Measurements from ENCODE around the gene HCFC1R1.
"Not testable (repeated sequence)": the region's sequence is repeated elsewhere in the genome, so short reads cannot be mapped to it uniquely, and the experiment has no call there.

The HCFC1R1 gene

GRCh38 chr16:3023669-3024478, at the start of gene HCFC1R1, which contains the start of gene THOC6:
TSS of gene HCFC1R1 (minus strand) at chr16:3023942. CDS start at chr16:3023941, 1 bp downstream.
TSS of gene THOC6 (plus strand) at chr16:3024035. CDS start at chr16:3024327, 292 bp downstream.
- DNase-seq, result peak; percentile 95 to 98

- no peak for DNase-seq
These were observed 49.7 kb upstream of the HCFC1R1 start for GRCh38 chr16:3073448-3073847.

GRCh38 chr16:3072576-3073263, 49.0 kb upstream of the HCFC1R1 start:
- DNase-seq, result not testable (repeated sequence)

GRCh38 chr16:3072148-3072547, 48.4 kb upstream of the HCFC1R1 start:
- not testable (repeated sequence) for DNase-seq

- no peak for DNase-seq
These were observed 47.9 kb upstream of the HCFC1R1 start for GRCh38 chr16:3071655-3072054.

- no peak for DNase-seq
These were observed 46.9 kb upstream of the HCFC1R1 start for GRCh38 chr16:3070608-3071111.

- not testable (repeated sequence) for DNase-seq
These were observed 45.4 kb upstream of the HCFC1R1 start for GRCh38 chr16:3069146-3069545.

GRCh38 chr16:3068487-3068886, 44.7 kb upstream of the HCFC1R1 start:
- no peak for DNase-seq

GRCh38 chr16:3066440-3066748, 42.7 kb upstream of the HCFC1R1 start:
- DNase-seq, result no peak

GRCh38 chr16:3065742-3066439, 42.1 kb upstream of the HCFC1R1 start:
- no peak for DNase-seq

GRCh38 chr16:3065069-3065741, 41.5 kb upstream of the HCFC1R1 start, which contains the start of gene IL32:
TSS of gene IL32 (plus strand) at chr16:3065640. CDS start at chr16:3065812, 172 bp downstream.
- DNase-seq, result no peak

GRCh38 chr16:3063625-3064386, 40.1 kb upstream of the HCFC1R1 start:
- DNase-seq, result no peak

- no peak for DNase-seq
These were observed 38.8 kb upstream of the HCFC1R1 start for GRCh38 chr16:3062553-3062952.

GRCh38 chr16:3060339-3061127, 36.8 kb upstream of the HCFC1R1 start:
- DNase-seq, result no peak

GRCh38 chr16:3059723-3060242, 36.0 kb upstream of the HCFC1R1 start:
- DNase-seq, result no peak

- peak; percentile 80 to 92 for DNase-seq
These were observed 35.4 kb upstream of the HCFC1R1 start for GRCh38 chr16:3059041-3059722.

- peak; percentile 68 to 73 for DNase-seq
These were observed 34.6 kb upstream of the HCFC1R1 start for GRCh38 chr16:3058139-3059030.

- DNase-seq, result no peak
These were observed 33.7 kb upstream of the HCFC1R1 start for GRCh38 chr16:3057181-3058138.
